Measurements from ENCODE around the gene ITK.
A peak's percentile ranks its signal among the peaks of the same experiment; 100 is the strongest.

The ITK gene

GRCh38 chr5:157280927-157281326 is 100.3 kb downstream of the ITK start:
- no peak for TF ChIP-seq CTCF (IDR thresholded peaks at IDR 0.05; ENCODE audit: borderline replicate concordance, control extremely low read depth, extremely low read depth, insufficient read depth, missing control alignments)
- DNase-seq (ENCODE audit: low spot score): no peak
- in situ Hi-C loops (cut with MboI; ENCODE audit: low sequenced_read_pairs, unreplicated experiment): no loop called here

- in situ Hi-C loops (cut with MboI; ENCODE audit: low sequenced_read_pairs, unreplicated experiment): no loop called here
- DNase-seq (ENCODE audit: low spot score): no peak
- TF ChIP-seq CTCF (IDR thresholded peaks at IDR 0.05; ENCODE audit: borderline replicate concordance, control extremely low read depth, extremely low read depth, insufficient read depth, missing control alignments): no peak
Measured at GRCh38 chr5:157282150-157282549, 101.5 kb downstream of the ITK start.

GRCh38 chr5:157283434-157283833 is 102.8 kb downstream of the ITK start:
- in situ Hi-C loops (cut with MboI; ENCODE audit: low sequenced_read_pairs, unreplicated experiment): no loop called here
- no peak for TF ChIP-seq CTCF (IDR thresholded peaks at IDR 0.05; ENCODE audit: borderline replicate concordance, control extremely low read depth, extremely low read depth, insufficient read depth, missing control alignments)

GRCh38 chr5:157284458-157285212 is 104.0 kb downstream of the ITK start:
- TF ChIP-seq CTCF (IDR thresholded peaks at IDR 0.05; ENCODE audit: borderline replicate concordance, control extremely low read depth, extremely low read depth, insufficient read depth, missing control alignments): no peak
- in situ Hi-C loops (cut with MboI; ENCODE audit: low sequenced_read_pairs, unreplicated experiment): no loop called here
- no peak for DNase-seq (ENCODE audit: low spot score)

More at GRCh38 chr5:157283434-157283833, 102.8 kb downstream of the ITK start:
- DNase-seq (ENCODE audit: low spot score): peak; percentile 37

- no peak for TF ChIP-seq CTCF (IDR thresholded peaks at IDR 0.05; ENCODE audit: borderline replicate concordance, control extremely low read depth, extremely low read depth, insufficient read depth, missing control alignments)
- no peak for DNase-seq (ENCODE audit: low spot score)
- in situ Hi-C loops (cut with MboI; ENCODE audit: low sequenced_read_pairs, unreplicated experiment): no loop called here
Measured at GRCh38 chr5:157285310-157286035, 104.8 kb downstream of the ITK start.

- in situ Hi-C loops (cut with MboI; ENCODE audit: low sequenced_read_pairs, unreplicated experiment): no loop called here
- no peak for TF ChIP-seq CTCF (IDR thresholded peaks at IDR 0.05; ENCODE audit: borderline replicate concordance, control extremely low read depth, extremely low read depth, insufficient read depth, missing control alignments)
- no peak for DNase-seq (ENCODE audit: low spot score)
Measured at GRCh38 chr5:157286761-157287211, 106.1 kb downstream of the ITK start.
